Spinal cord (tissue), 10 donors: ENCODE results near the gene CASQ2. TPM values are rescaled to one million over a fixed set of nuclear protein-coding genes. Genes with fewer than 3 reads are reported as not detected.

Experiments used
- DNase-seq, 6 donors: peaks; one replicate each; pipeline versions ENCODE4 v3.0.0 to v3.0.0-alpha.2; 2013 to 2015; ENCODE audit warnings: low spot score in 6 of 6, low read depth in 4 of 6
- H3K27ac ChIP-seq: one replicate; pipeline ENCODE4 v1.5.1; 2013; ENCODE audit warnings: low read depth, low read length, control low read depth
- H3K27me3 ChIP-seq: one replicate; pipeline ENCODE4 v1.6.1; 2013; ENCODE audit warnings: low read length; ENCODE audit not compliant: control insufficient read depth, insufficient read depth
- H3K36me3 ChIP-seq: one replicate; pipeline ENCODE4 v1.6.1; 2013; ENCODE audit warnings: low read length; ENCODE audit not compliant: control insufficient read depth, insufficient read depth
- H3K4me1 ChIP-seq: one replicate; pipeline ENCODE4 v1.6.1; 2013; ENCODE audit warnings: low read length; ENCODE audit not compliant: control insufficient read depth, insufficient read depth
- H3K4me3 ChIP-seq: one replicate; pipeline ENCODE4 v1.5.1; 2013; ENCODE audit warnings: low read depth, low read length, control low read depth
- H3K9me3 ChIP-seq: one replicate; pipeline ENCODE4 v1.6.1; 2013; ENCODE audit warnings: low read length; ENCODE audit not compliant: control insufficient read depth, insufficient read depth
- WGBS: methylation state at CpG from one replicate; pipeline ENCODE4 v1.1.5; 2013; ENCODE audit warnings: missing lambda C conversion rate; ENCODE audit not compliant: insufficient coverage; 5-methylcytosine and 5-hydroxymethylcytosine counted together
- polyA plus RNA-seq, 2 donors: library from polyadenylated mRNA; unstranded; fragments of 120-200 nt; gene quantifications; one replicate each; pipeline ENCODE4 v1.2.1, GENCODE V29; 2013; ENCODE audit not compliant: insufficient read length in 2 of 2
- total RNA-seq, 2 donors: library from RNA; depleted of rRNA in 1 of 2; stranded (reverse); fragments of 120-200 nt in 1 of 2; fragments of >200 nt in 1 of 2; gene quantifications; one replicate each; pipeline versions ENCODE4 v1.2.3 to v1.2.4, GENCODE V29; 2013 to 2014
- donor health status: healthy.

Gene CASQ2
- total and polyA plus RNA-seq, 4 donors: 1.1 to 3.1 (median 1.4) TPM

GRCh38 chr1:115805597-115805996, 37.1 kb upstream of the CASQ2 start:
- Histone ChIP-seq H3K9me3 (no peaks in the 10 kb centered on the region), H3K4me1 (no peaks in the 10 kb centered on the region), H3K27ac (no peak overlapping the region), H3K27me3 (no peaks in the 10 kb centered on the region), H3K4me3 (no peak overlapping the region), H3K36me3 (no peaks in the 10 kb centered on the region)
- DNase-seq: no peak
- 63% methylated on average over 1 of the region's 1 CpG for WGBS

- WGBS: 60% methylated on average over 1 of the region's 2 CpGs
These were observed 33.9 kb upstream of the CASQ2 start for GRCh38 chr1:115802416-115802815.

DNA sequence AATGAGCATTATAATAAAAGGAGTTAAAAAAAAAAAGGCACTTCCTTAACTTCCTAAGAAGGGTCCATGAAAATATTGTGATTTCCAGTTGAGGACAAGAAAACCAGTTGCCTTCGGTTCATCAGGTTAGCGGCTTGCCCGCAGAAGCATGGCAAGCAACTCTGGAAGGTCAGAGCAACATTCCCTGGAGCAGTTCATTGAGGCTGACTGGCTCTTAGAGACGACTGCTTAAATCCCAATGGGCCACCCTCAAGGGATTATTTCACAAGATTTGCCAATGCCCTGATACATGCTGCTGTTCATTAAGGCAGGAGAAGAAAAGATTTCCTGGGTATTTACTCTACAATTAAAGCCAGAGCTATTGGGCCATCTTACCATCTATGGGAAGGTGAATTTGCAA, 29.0 kb upstream of the CASQ2 start:
- Histone ChIP-seq H3K36me3 (no peaks in the 10 kb centered on the region), H3K27ac (no peak overlapping the region), H3K9me3 (no peaks in the 10 kb centered on the region), H3K4me1 (no peaks in the 10 kb centered on the region), H3K27me3 (peaks cover 2% of the 10 kb centered on the region), H3K4me3 (no peak overlapping the region)
- no peak for DNase-seq
- 79% methylated on average over 4 of the region's 4 CpGs for WGBS

More at GRCh38 chr1:115802416-115802815, 33.9 kb upstream of the CASQ2 start:
- DNase-seq: peak in 1 of 6 donors; percentile 58
- Histone ChIP-seq H3K4me1 (no peaks in the 10 kb centered on the region), H3K4me3 (no peak overlapping the region), H3K9me3 (no peaks in the 10 kb centered on the region), H3K27me3 (no peaks in the 10 kb centered on the region), H3K27ac (no peak overlapping the region), H3K36me3 (no peaks in the 10 kb centered on the region)

- H3K4me3 ChIP-seq: no peak overlapping the region
- no peak overlapping the region for H3K27ac ChIP-seq
- no peaks in the 10 kb centered on the region for H3K9me3 ChIP-seq
- H3K36me3 ChIP-seq: no peaks in the 10 kb centered on the region
- peaks cover 2% of the 10 kb centered on the region for H3K27me3 ChIP-seq
- H3K4me1 ChIP-seq: no peaks in the 10 kb centered on the region
- peak in 2 of 6 donors; percentile 39 to 50 for DNase-seq
- WGBS: 43% methylated on average over 3 of the region's 5 CpGs
These were observed 28.4 kb upstream of the CASQ2 start for GRCh38 chr1:115796897-115797296.

- Histone ChIP-seq H3K27ac (no peak overlapping the region), H3K27me3 (peaks cover 2% of the 10 kb centered on the region), H3K4me1 (no peaks in the 10 kb centered on the region), H3K36me3 (no peaks in the 10 kb centered on the region), H3K9me3 (no peaks in the 10 kb centered on the region), H3K4me3 (no peak overlapping the region)
- 75% methylated on average over 2 of the region's 6 CpGs for WGBS
- DNase-seq: no peak
These were observed 27.5 kb upstream of the CASQ2 start for GRCh38 chr1:115796036-115796435.

DNA sequence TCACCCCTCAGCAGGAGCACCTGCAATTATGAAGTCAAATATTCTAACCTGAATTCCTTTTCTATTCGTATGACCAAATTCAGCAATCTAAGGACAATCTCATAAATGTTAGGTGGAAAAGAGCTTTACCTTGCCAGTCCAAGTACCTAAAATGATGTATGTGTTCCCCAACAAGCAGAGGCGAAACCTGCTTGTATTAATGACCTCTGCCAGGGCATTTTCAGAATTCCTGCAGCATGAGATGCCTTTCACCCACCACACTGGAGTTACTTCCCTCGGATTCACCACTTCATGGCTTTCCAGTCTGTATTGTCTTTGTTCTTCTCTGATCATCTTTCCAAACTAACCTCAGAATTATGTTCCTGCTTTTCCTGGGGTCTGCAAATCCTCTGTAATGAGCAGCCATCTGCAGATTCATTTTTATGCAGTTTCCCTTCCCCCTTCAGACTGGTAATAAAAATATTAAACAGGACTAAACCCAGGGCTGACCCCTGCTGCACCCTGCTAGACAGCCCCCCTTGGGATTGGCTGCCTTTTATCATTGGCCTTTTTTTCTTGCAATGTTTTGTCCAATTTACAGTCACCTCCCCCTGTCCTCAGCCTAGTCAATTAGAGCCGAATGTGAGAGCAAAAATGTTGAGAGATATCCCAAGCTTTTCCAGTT, 26.6 kb upstream of the CASQ2 start:
- Histone ChIP-seq H3K4me1 (no peaks in the 10 kb centered on the region), H3K27ac (no peak overlapping the region), H3K4me3 (no peak overlapping the region), H3K27me3 (peaks cover 2% of the 10 kb centered on the region), H3K36me3 (no peaks in the 10 kb centered on the region), H3K9me3 (no peaks in the 10 kb centered on the region)
- peak in 1 of 6 donors; percentile 24 for DNase-seq
- WGBS: 75% methylated on average over 2 of the region's 4 CpGs

DNA sequence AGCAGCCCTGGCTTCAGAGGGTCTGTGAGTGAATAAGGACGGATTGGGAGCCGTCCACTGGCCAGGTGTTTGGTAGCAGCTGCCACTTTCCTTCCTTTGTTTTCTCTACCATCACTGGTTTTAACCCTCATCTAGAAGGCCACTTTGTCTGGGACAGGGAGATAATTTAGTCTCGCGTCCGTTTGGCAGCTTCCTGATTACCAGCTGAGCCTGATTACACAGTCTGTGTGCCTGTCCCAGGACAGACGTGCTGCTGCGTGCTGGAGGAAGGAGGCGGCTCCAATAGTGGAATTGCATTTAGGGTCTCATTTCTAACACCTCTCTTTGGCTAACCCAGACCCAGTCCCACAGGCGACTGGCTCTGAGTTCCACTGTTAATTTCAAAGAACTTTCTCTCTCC, 24.6 kb upstream of the CASQ2 start:
- Histone ChIP-seq H3K4me1 (no peaks in the 10 kb centered on the region), H3K9me3 (peaks cover 1% of the 10 kb centered on the region), H3K36me3 (no peaks in the 10 kb centered on the region), H3K27me3 (peaks cover 2% of the 10 kb centered on the region), H3K27ac (no peak overlapping the region), H3K4me3 (no peak overlapping the region)
- peak in 1 of 6 donors; percentile 28 for DNase-seq
- WGBS: 34% methylated on average over 4 of the region's 9 CpGs

GRCh38 chr1:115791816-115792215, 23.3 kb upstream of the CASQ2 start:
- H3K27me3 ChIP-seq: peaks cover 2% of the 10 kb centered on the region
- H3K4me3 ChIP-seq: no peak overlapping the region
- no peaks in the 10 kb centered on the region for H3K36me3 ChIP-seq
- WGBS: no CpG with 5 or more reads among the region's 3 CpGs
- DNase-seq: no peak
- peaks cover 1% of the 10 kb centered on the region for H3K9me3 ChIP-seq
- no peaks in the 10 kb centered on the region for H3K4me1 ChIP-seq
- H3K27ac ChIP-seq: no peak overlapping the region

- WGBS: 82% methylated on average over 3 of the region's 6 CpGs
- no peak for DNase-seq
- peaks cover 1% of the 10 kb centered on the region for H3K9me3 ChIP-seq
- peaks cover 2% of the 10 kb centered on the region for H3K27me3 ChIP-seq
- H3K4me1 ChIP-seq: no peaks in the 10 kb centered on the region
- no peak overlapping the region for H3K27ac ChIP-seq
- no peak overlapping the region for H3K4me3 ChIP-seq
- no peaks in the 10 kb centered on the region for H3K36me3 ChIP-seq
These were observed 22.3 kb upstream of the CASQ2 start for GRCh38 chr1:115790846-115791245.

GRCh38 chr1:115790356-115790755, 21.8 kb upstream of the CASQ2 start:
- H3K4me1 ChIP-seq: no peaks in the 10 kb centered on the region
- peaks cover 1% of the 10 kb centered on the region for H3K9me3 ChIP-seq
- no peak for DNase-seq
- H3K27ac ChIP-seq: no peak overlapping the region
- WGBS: no CpG with 5 or more reads among the region's 3 CpGs
- H3K36me3 ChIP-seq: no peaks in the 10 kb centered on the region
- H3K4me3 ChIP-seq: no peak overlapping the region
- H3K27me3 ChIP-seq: peaks cover 2% of the 10 kb centered on the region
